Stomach (tissue), 9 donors: Measurements from ENCODE around the gene SLC38A3. TPM values are rescaled to one million over a fixed set of nuclear protein-coding genes. Genes with fewer than 3 reads are reported as not detected.

Experiments used
- DNase-seq, 2 donors: peaks; one replicate each; pipeline versions ENCODE4 v3.0.0 to v3.0.0-alpha.2; 2013 to 2019
- H3K27ac ChIP-seq, 5 donors: fragments of 200-600 bp in 4 of 5; sonication (generic) in 4 of 5; one replicate each; pipeline ENCODE4 v1.5.1; 2013 to 2019; ENCODE audit warnings: mild to moderate bottlenecking in 1 of 5, moderate library complexity in 1 of 5
- H3K27me3 ChIP-seq, 3 donors: fragments of 200-600 bp; sonication (generic); one replicate each; pipeline ENCODE4 v1.5.1; 2017 to 2019; ENCODE audit warnings: mixed run types in 1 of 3
- H3K36me3 ChIP-seq, 4 donors: fragments of 200-600 bp; sonication (generic); 1 replicate in 3 of 4; 2 replicates in 1 of 4; pipeline ENCODE4 v1.5.1; 2016 to 2019
- H3K4me1 ChIP-seq, 4 donors: fragments of 200-600 bp; sonication (generic); one replicate each; pipeline ENCODE4 v1.5.1; 2016 to 2019
- H3K4me3 ChIP-seq, 4 donors: fragments of 200-600 bp; sonication (generic) in 3 of 4; one replicate each; pipeline ENCODE4 v1.5.1; 2016 to 2019; ENCODE audit warnings: mild to moderate bottlenecking in 1 of 4
- H3K9me3 ChIP-seq, 4 donors: fragments of 200-600 bp; sonication (generic); one replicate each; pipeline ENCODE4 v1.5.1; 2016 to 2019
- EP300 ChIP-seq: sonication (generic); formaldehyde crosslinking; IDR thresholded peaks from one replicate; pipeline ENCODE4 v1.6.1; 2017; ENCODE audit warnings: antibody characterized with exemption
- POLR2A ChIP-seq, 4 donors: fragments of 450-650 bp; IDR thresholded peaks; one replicate each; pipeline ENCODE4 v1.6.1; 2016; ENCODE audit warnings: antibody characterized with exemption in 4 of 4, control low read depth in 2 of 4, mild to moderate bottlenecking in 1 of 4, moderate library complexity in 1 of 4
- POLR2AphosphoS5 ChIP-seq, 3 donors: sonication (generic); formaldehyde crosslinking; IDR thresholded peaks; one replicate each; pipeline ENCODE4 v1.6.1; 2016; ENCODE audit warnings: antibody characterized with exemption in 3 of 3
- WGBS, 5 donors: extraction: QIAGEN DNeasy Blood & Tissue Kit in 3 of 5; methylation state at CpG; one replicate each; pipeline versions ENCODE4 v1.1.5 to v1.1.7; 2013 to 2018; 5-methylcytosine and 5-hydroxymethylcytosine counted together
- intact Hi-C: fragments of 100-400 bp; cut with DNase I; formaldehyde crosslinking; loops from one replicate; pipeline ENCODE4 v1.15.1; 2023; ENCODE audit warnings: low total_unique reads
- polyA plus RNA-seq, 3 donors: library from polyadenylated mRNA; stranded (reverse); fragments of 200-250 nt; gene quantifications; one replicate each; pipeline ENCODE4 v1.2.3, GENCODE V29; 2013
- total RNA-seq, 5 donors: library from RNA; depleted of rRNA; stranded (reverse); fragments of >200 nt; gene quantifications; one replicate each; pipeline versions ENCODE4 v1.1.0 to v1.2.3, GENCODE V29; 2014 to 2016
- TF ChIP-seq, protein P1 (sequence below), 7 experiments: fragments of 450-650 bp in 4 of 7; fragments of 200-600 bp in 3 of 7; sonication (generic) in 3 of 7; IDR thresholded peaks; one replicate each; pipeline ENCODE4 v1.5.1; 2016 to 2019; ENCODE audit warnings: antibody characterized with exemption in 7 of 7, control low read depth in 2 of 7, mild to moderate bottlenecking in 1 of 7
- donor health status: healthy with polysubstance abuse.
- donor health status: Bipolar disorder and iron deficiency.
- donor health status: healthy.

The SLC38A3 gene
- total and polyA plus RNA-seq, 8 donors, result 0.15 to 3.1 (median 1.0) TPM; not detected in 4

GRCh38 chr3:50249457-50249856 lies 44.4 kb downstream of the SLC38A3 start:
- peaks cover 63 to 97% (median 81%) of the 10 kb centered on the region in 4 donors for H3K4me1 ChIP-seq
- no peak overlapping the region for H3K4me3 ChIP-seq
- no peaks in the 10 kb centered on the region for H3K27me3 ChIP-seq
- 87 to 94% (median 90%) methylated on average over 5 of the region's 5 CpGs for WGBS, 5 donors
- H3K9me3 ChIP-seq, result no peaks in the 10 kb centered on the region
- no peak for DNase-seq
- intact Hi-C loops, result no loop called here
- peak overlapping the region; percentile 66 to 97 (median 90) for H3K27ac ChIP-seq
- TF ChIP-seq EP300 (no peak), POLR2A (IDR thresholded peaks at IDR 0.05) (no peak), POLR2AphosphoS5 (IDR thresholded peaks at IDR 0.05) (no peak)
- TF ChIP-seq, protein P1, sequence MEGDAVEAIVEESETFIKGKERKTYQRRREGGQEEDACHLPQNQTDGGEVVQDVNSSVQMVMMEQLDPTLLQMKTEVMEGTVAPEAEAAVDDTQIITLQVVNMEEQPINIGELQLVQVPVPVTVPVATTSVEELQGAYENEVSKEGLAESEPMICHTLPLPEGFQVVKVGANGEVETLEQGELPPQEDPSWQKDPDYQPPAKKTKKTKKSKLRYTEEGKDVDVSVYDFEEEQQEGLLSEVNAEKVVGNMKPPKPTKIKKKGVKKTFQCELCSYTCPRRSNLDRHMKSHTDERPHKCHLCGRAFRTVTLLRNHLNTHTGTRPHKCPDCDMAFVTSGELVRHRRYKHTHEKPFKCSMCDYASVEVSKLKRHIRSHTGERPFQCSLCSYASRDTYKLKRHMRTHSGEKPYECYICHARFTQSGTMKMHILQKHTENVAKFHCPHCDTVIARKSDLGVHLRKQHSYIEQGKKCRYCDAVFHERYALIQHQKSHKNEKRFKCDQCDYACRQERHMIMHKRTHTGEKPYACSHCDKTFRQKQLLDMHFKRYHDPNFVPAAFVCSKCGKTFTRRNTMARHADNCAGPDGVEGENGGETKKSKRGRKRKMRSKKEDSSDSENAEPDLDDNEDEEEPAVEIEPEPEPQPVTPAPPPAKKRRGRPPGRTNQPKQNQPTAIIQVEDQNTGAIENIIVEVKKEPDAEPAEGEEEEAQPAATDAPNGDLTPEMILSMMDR (IDR thresholded peaks at IDR 0.05), result no peak
- H3K36me3 ChIP-seq, result peaks cover 26 to 41% (median 30%) of the 10 kb centered on the region in 4 donors

GRCh38 chr3:50250514-50250913 lies 45.4 kb downstream of the SLC38A3 start:
- TF ChIP-seq, protein P1 (IDR thresholded peaks at IDR 0.05), result no peak
- TF ChIP-seq POLR2AphosphoS5 (IDR thresholded peaks at IDR 0.05) (no peak), POLR2A (IDR thresholded peaks at IDR 0.05) (no peak), EP300 (no peak)
- Histone ChIP-seq H3K4me1 (peaks cover 54 to 97% (median 76%) of the 10 kb centered on the region in 4 donors), H3K27ac (peak overlapping the region in 4 of 5 donors; percentile 84 to 97 (median 92))

DNA sequence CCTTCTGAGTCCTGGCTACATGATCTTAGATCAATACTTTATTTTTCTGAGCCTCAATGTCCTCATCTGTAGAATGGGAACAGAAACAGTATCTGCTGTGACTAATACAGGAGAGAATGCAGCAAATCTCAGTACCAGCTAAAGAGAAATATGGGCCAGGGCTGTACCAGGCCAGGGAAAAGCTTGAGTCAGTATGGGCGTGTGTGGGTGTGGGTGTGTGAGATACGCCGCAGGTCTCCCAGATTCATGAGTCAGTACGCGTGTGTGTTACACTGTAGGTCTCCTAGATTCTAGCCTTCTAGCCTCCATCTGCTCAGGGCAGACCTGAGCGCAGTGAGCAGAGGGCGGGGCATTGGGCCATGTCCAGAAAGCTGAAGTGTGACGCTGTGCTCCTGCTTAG lies 46.1 kb downstream of the SLC38A3 start:
- peak; percentile 67 to 83 for DNase-seq
- intact Hi-C loops, result no loop called here
- no peak overlapping the region for H3K4me3 ChIP-seq
- TF ChIP-seq POLR2AphosphoS5 (IDR thresholded peaks at IDR 0.05), result peak in 1 of 3 donors; percentile 46
- TF ChIP-seq, protein P1 (IDR thresholded peaks at IDR 0.05), result no peak
- H3K36me3 ChIP-seq, result peaks cover 39 to 59% (median 47%) of the 10 kb centered on the region in 4 donors
- peaks cover 47 to 93% (median 69%) of the 10 kb centered on the region in 4 donors for H3K4me1 ChIP-seq
- no peaks in the 10 kb centered on the region for H3K9me3 ChIP-seq
- WGBS, 5 donors, result 42 to 54% (median 47%) methylated on average over 8 of the region's 8 CpGs
- H3K27ac ChIP-seq, result peak overlapping the region; percentile 62 to 97 (median 90)
- no peaks in the 10 kb centered on the region for H3K27me3 ChIP-seq

More at GRCh38 chr3:50250514-50250913, 45.4 kb downstream of the SLC38A3 start:
- 88 to 94% (median 89%) methylated on average over 4 of the region's 4 CpGs for WGBS, 5 donors
- no peak for DNase-seq
- no peaks in the 10 kb centered on the region for H3K27me3 ChIP-seq
- H3K9me3 ChIP-seq, result no peaks in the 10 kb centered on the region
- intact Hi-C loops, result no loop called here
- H3K36me3 ChIP-seq, result peaks cover 34 to 52% (median 41%) of the 10 kb centered on the region in 4 donors
- no peak overlapping the region for H3K4me3 ChIP-seq

DNA sequence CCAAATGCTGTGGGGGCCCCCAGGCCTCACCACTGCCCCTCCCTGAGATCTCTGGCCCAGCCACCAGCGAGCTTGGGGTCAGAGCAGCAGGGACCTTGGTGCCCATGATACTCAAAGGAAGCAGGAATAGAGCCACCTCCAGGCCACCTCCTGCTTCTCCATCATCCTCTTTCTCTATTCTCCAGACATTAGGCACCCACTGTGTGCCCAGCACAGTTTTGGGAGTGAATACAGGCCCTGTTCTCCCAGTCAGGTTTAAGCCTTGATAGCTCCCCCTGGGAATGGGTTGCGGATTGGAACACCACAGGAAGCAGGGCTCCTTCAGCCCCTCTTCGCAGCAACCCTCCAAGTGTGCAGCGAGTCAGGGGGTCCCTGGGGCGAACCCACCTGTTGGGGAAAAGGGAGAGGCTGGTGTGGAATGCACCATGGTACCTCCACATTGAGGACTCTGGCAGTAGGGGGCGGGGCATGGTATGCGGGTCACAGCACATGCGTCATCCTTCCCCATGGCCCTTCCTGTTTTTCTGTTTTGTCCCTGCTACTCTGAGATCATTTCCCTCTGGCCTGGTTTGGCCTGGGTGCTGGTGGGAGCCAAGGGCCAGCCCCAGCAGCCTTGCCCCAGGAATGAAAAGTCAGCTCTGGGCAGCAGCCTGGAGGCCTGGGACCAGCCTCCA lies 49.6 kb downstream of the SLC38A3 start:
- intact Hi-C loops, result no loop called here
- TF ChIP-seq POLR2AphosphoS5 (IDR thresholded peaks at IDR 0.05), result peak in 2 of 3 donors; percentile 3 to 33
- TF ChIP-seq, protein P1 (IDR thresholded peaks at IDR 0.05), result no peak
- peaks cover 61 to 84% (median 74%) of the 10 kb centered on the region in 4 donors for H3K36me3 ChIP-seq

More for the DNA sequence above, 49.6 kb downstream of the SLC38A3 start:
- no peaks in the 10 kb centered on the region for H3K27me3 ChIP-seq
- peak; percentile 64 to 70 for DNase-seq
- peak overlapping the region; percentile 36 to 98 (median 71) for H3K27ac ChIP-seq
- no peaks in the 10 kb centered on the region for H3K9me3 ChIP-seq
- WGBS, 5 donors, result 71 to 86% (median 77%) methylated on average over 7 to 8 of the region's 8 CpGs
- H3K4me1 ChIP-seq, result peaks cover 18 to 82% (median 42%) of the 10 kb centered on the region in 4 donors
- no peak overlapping the region for H3K4me3 ChIP-seq
